GM12892 (cell line): ENCODE results near the gene ULK4.

Experiments used
- POLR2AphosphoS5 ChIP-seq: IDR thresholded peaks from 2 replicates; pipeline ENCODE4 v1.6.1; 2011; ENCODE audit warnings: low read depth, low read length, control low read depth
- TAF1 ChIP-seq: IDR thresholded peaks from 2 replicates; pipeline ENCODE4 v1.6.1; 2011; ENCODE audit warnings: low read depth, mild to moderate bottlenecking, control low read depth, low read length, borderline replicate concordance

DNA sequence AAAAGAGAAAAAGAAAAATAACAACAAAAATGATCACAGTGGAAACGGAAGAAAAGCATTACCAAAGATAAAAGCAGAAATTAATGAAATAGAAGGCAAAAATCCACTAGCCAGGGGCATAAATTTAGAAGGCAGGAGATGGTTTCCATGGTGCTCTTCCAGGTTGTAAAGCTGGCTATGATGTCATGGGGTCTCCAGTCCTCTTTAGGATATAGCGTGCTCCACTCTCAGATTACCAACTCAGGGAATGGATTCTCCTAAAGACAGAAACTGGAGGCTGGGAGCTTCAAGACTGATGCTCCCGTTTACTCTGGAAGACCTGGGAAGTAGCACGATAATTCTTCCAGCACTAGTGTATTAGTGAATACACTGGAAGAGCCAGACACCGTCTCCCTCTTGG is 10.9 kb upstream of the ULK4 start:
- TF ChIP-seq POLR2AphosphoS5 (no peak), TAF1 (no peak)
